Esophagus squamous epithelium (tissue), 4 donors: ENCODE results near the gene RNF168.

ENCODE experiments used
- CTCF ChIP-seq, 6 experiments: fragments of 450-650 bp in 4 of 6; fragments of 200-600 bp in 2 of 6; sonication (generic) in 2 of 6; IDR thresholded peaks; one replicate each; pipeline ENCODE4 v1.5.1; 2016 to 2019; ENCODE audit warnings: antibody characterized with exemption in 6 of 6, mild to moderate bottlenecking in 4 of 6, moderate library complexity in 4 of 6
- POLR2A ChIP-seq, 4 donors: fragments of 450-650 bp; IDR thresholded peaks; one replicate each; pipeline ENCODE4 v1.6.1; 2017; ENCODE audit warnings: antibody characterized with exemption in 4 of 4, mild to moderate bottlenecking in 4 of 4, moderate library complexity in 3 of 4

GRCh38 chr3:196514913-196515621 lies 11.5 kb upstream of the RNF168 start, which contains the start of gene SMCO1:
- TF ChIP-seq POLR2A (IDR thresholded peaks at IDR 0.05) (no peak), CTCF (IDR thresholded peaks at IDR 0.05) (no peak)
